Panc1 (cell line): Measurements from ENCODE around the gene AP5M1.

Experiments
- CTCF ChIP-seq: fragments of 450-650 bp; IDR thresholded peaks from 2 replicates; pipeline ENCODE4 v1.5.1; 2017; ENCODE audit warnings: mild to moderate bottlenecking
- POLR2AphosphoS5 ChIP-seq: IDR thresholded peaks from 2 replicates; pipeline ENCODE4 v1.6.1; 2012; ENCODE audit warnings: mild to moderate bottlenecking, low read depth, low read length, moderate library complexity
- REST ChIP-seq, 2 experiments: IDR thresholded peaks; 2 replicates each; pipeline ENCODE4 v1.6.1; 2011 to 2012; ENCODE audit warnings: low read depth in 2 of 2, control low read depth in 1 of 2, low read length in 1 of 2, mild to moderate bottlenecking in 1 of 2, moderate library complexity in 1 of 2; ENCODE audit not compliant: insufficient read depth in 1 of 2
- SIN3A ChIP-seq: IDR thresholded peaks from 2 replicates; pipeline ENCODE4 v1.6.1; 2012; ENCODE audit warnings: low read depth, mild to moderate bottlenecking, low read length, moderate library complexity, borderline replicate concordance; ENCODE audit not compliant: insufficient read depth

DNA sequence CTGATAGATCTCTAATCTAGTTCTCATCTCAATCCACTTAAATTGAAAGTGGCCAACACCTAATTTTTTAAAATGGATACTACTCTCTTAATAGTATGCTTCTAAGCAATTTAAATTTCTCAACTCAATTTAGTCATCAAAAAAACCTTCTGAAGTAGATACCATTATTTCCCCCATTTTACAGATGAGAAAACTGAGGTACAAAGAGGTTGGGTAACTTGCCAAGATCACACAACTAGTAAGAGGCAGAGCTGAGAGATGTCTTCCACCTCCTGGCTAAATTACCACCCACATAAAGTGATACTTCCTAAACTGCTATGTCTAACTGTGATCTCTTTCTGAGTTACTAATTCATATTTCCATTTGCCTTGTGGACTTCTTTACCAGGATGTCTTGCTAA is 6.7 kb upstream of the AP5M1 start:
- TF ChIP-seq CTCF (no peak), REST (IDR thresholded peaks at IDR 0.05; ENCODE audit: insufficient read depth in 1 of 2, low read depth in 2 of 2, low read length in 1 of 2) (no peak), SIN3A (no peak), POLR2AphosphoS5 (no peak)
